GM10266 (cell line): ENCODE results near the gene ERN2.

ENCODE experiments used
- DNase-seq: peaks from one replicate; pipeline ENCODE4 v3.0.0; 2012; ENCODE audit errors: extremely low spot score
- CTCF ChIP-seq: IDR thresholded peaks from 2 replicates; pipeline ENCODE4 v1.5.1; 2012; ENCODE audit warnings: mild to moderate bottlenecking, low read depth; ENCODE audit not compliant: control insufficient read depth, insufficient read depth; ENCODE audit errors: missing control alignments

The ERN2 gene

GRCh38 chr16:23711785-23712184 is 1.2 kb downstream of the ERN2 start:
- DNase-seq: no peak
- TF ChIP-seq CTCF: no peak

- TF ChIP-seq CTCF: no peak
- no peak for DNase-seq
Observed at GRCh38 chr16:23710504-23710903, 2.5 kb downstream of the ERN2 start.

- no peak for DNase-seq
- TF ChIP-seq CTCF: no peak
Observed at GRCh38 chr16:23710008-23710407, 3.0 kb downstream of the ERN2 start.

GRCh38 chr16:23709536-23709935 is 3.5 kb downstream of the ERN2 start:
- no peak for DNase-seq
- no peak for TF ChIP-seq CTCF

- TF ChIP-seq CTCF: no peak
- no peak for DNase-seq
Observed at GRCh38 chr16:23706439-23706838, 6.6 kb downstream of the ERN2 start.

- TF ChIP-seq CTCF: no peak
- DNase-seq: no peak
Observed at GRCh38 chr16:23705517-23705902, 7.5 kb downstream of the ERN2 start.

- no peak for TF ChIP-seq CTCF
- DNase-seq: no peak
Observed at GRCh38 chr16:23704772-23705516, 8.1 kb downstream of the ERN2 start.
